GM12873 (cell line): Measurements from ENCODE around the gene NTM.

ENCODE experiments used
- CTCF ChIP-seq: IDR thresholded peaks from 2 replicates; pipeline ENCODE4 v1.5.1; 2012; ENCODE audit warnings: low read depth, mild to moderate bottlenecking, moderate library complexity, low read length, control low read depth; ENCODE audit not compliant: insufficient read depth; ENCODE audit errors: missing control alignments

NTM gene

GRCh38 chr11:131744847-131745246, 374.4 kb downstream of the NTM start:
- no peak for TF ChIP-seq CTCF

- TF ChIP-seq CTCF = no peak
Observed at GRCh38 chr11:131745405-131745804, 375.0 kb downstream of the NTM start.

GRCh38 chr11:131746201-131746600, 375.8 kb downstream of the NTM start:
- no peak for TF ChIP-seq CTCF

DNA sequence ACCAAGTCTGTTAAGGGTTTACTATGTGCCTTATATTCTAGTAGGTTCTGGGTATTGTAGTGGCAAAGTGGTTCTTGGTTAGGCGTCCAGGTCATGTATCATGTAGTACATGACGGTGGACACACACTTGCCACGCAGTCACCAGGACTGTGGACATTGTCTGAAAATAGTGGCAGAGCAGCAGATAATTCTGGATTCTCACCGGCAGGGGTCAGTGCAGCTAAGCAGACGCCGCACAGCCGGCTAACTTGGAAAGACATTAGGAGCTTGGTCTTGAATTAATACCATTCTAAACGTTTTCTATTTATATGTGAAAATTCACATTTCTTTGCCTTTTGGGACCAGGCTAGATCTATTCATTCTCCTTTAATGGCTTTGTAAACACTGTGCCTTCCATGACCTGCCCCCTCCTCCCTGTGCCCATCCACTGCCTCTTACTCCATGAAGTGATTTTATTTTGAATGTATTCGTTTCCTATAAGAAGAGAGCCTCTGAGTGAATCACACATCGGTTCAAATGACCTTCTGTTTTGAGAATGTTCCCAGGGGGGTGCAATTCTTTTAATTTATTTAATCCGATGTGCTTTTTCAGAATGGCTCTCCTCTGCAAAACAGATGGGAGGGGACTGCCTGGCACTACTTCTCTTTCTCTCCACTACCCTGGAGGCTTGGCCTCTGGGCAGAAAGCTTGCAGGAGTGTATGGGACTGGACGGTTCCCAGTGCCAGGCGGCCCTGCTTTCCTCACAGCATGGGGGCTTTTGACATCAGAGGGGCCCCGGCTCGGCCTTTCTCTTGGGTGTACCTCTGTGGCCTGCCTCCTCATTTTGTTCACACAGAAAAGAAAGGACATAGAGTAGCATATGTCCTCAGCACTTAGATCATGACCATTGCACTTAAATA, 378.0 kb downstream of the NTM start:
- TF ChIP-seq CTCF = peak; percentile 84

DNA sequence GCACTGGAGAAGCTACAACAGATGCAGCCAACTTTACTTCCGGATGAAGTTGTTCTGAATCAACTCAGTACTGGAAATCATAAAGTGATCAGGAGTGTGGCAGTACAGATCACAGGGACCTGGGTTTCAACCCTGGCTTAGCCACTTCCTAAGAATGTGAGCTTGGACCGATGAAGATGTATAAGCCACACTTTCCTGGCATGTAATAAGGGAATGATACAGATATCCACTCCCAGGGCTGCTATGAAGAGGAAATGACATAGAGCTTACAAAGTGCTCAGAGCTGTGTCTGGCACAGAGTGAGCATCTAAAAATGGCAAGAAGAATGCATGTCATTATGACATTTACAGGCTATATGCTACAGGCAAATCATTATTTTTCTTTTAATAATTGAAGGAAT, 378.7 kb downstream of the NTM start:
- TF ChIP-seq CTCF = no peak

DNA sequence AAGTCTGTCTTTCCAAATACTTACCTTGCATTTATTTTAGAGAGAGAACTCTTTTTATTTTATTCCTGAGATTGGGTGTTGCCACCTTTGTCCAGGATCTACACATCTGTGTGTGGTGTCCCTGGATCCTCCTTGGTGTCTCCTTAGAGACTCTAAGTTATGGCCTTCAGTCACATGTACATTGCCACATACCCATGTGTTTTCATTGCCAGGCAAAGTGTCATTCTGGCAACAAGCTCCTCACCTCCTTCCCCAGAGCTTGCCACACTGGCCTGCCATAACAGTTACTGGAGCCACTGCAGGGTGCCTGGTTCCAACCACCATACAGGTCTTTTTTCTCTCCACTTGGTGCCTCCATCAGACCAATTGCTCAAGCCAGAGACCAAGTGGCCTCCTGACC, 379.7 kb downstream of the NTM start:
- TF ChIP-seq CTCF = no peak

GRCh38 chr11:131750692-131751091, 380.3 kb downstream of the NTM start:
- TF ChIP-seq CTCF = no peak
